ENCODE results near the gene MTA3.

The MTA3 gene

DNA sequence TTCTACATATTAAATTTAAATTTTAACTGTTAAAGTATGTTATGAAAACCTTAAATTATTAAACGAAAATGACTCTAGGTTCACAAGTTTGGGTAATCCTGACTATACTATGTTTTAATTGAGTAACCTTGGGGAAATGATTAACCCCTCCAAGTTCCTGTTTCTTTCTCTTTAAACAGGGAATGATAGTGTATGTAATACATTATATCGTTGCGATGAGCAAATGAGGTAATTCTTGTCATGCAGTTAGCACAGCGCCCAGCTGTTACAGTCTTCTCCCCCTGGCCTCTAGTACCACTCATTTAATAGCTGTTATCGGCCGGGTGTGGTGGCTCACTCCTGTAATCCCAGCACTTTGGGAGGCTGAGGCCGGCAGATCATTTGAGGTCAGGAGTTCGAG, 80.4 kb downstream of the MTA3 start:
- no peak for TF ChIP-seq CTCF (IDR thresholded peaks at IDR 0.05; ENCODE audit: low read depth, low read length, missing control alignments)
- no peak overlapping the region for H3K4me3 ChIP-seq (replicated peaks; ENCODE audit: low read depth, low read length)
- no peak for DNase-seq (ENCODE audit: extremely low read depth, low read depth)

- no peak overlapping the region for H3K4me3 ChIP-seq (replicated peaks; ENCODE audit: low read depth, low read length)
- DNase-seq (ENCODE audit: extremely low read depth, low read depth) = no peak
- no peak for TF ChIP-seq CTCF (IDR thresholded peaks at IDR 0.05; ENCODE audit: low read depth, low read length, missing control alignments)
These were observed 82.6 kb downstream of the MTA3 start for GRCh38 chr2:42651057-42651456.

DNA sequence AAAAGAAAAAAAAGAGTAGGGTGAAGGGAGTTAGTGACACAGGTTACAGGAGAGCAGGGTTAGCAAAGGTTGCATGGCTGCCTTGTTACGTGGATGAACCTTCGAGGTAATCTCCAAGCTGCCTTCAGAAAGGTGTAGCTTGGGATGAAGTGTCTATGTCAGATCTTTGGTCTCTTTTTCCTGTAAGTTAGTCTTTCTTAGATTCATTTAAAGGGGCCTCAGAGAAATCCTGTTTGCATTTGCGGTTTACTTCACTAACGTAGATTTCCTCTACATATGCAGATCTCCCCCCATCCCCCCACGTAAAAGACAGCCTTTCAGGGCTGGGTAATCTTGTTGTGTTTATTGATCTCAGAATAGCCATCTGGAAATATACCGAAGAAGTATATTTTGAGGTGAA, 83.7 kb downstream of the MTA3 start:
- no peak for TF ChIP-seq CTCF (IDR thresholded peaks at IDR 0.05; ENCODE audit: low read depth, low read length, missing control alignments)
- no peak for DNase-seq (ENCODE audit: extremely low read depth, low read depth)
- no peak overlapping the region for H3K4me3 ChIP-seq (replicated peaks; ENCODE audit: low read depth, low read length)

GRCh38 chr2:42653039-42653438, 84.6 kb downstream of the MTA3 start:
- no peak overlapping the region for H3K4me3 ChIP-seq (replicated peaks; ENCODE audit: low read depth, low read length)
- TF ChIP-seq CTCF (IDR thresholded peaks at IDR 0.05; ENCODE audit: low read depth, low read length, missing control alignments) = no peak
- DNase-seq (ENCODE audit: extremely low read depth, low read depth) = no peak

- TF ChIP-seq CTCF (IDR thresholded peaks at IDR 0.05; ENCODE audit: low read depth, low read length, missing control alignments) = no peak
- no peak for DNase-seq (ENCODE audit: extremely low read depth, low read depth)
- H3K4me3 ChIP-seq (replicated peaks; ENCODE audit: low read depth, low read length) = no peak overlapping the region
These were observed 85.5 kb downstream of the MTA3 start for GRCh38 chr2:42653908-42654445.

GRCh38 chr2:42658306-42658705, 89.9 kb downstream of the MTA3 start:
- TF ChIP-seq CTCF (IDR thresholded peaks at IDR 0.05; ENCODE audit: low read depth, low read length, missing control alignments) = no peak
- peak; percentile 19 for DNase-seq (ENCODE audit: extremely low read depth, low read depth)
- no peak overlapping the region for H3K4me3 ChIP-seq (replicated peaks; ENCODE audit: low read depth, low read length)

- TF ChIP-seq CTCF (IDR thresholded peaks at IDR 0.05; ENCODE audit: low read depth, low read length, missing control alignments) = no peak
- H3K4me3 ChIP-seq (replicated peaks; ENCODE audit: low read depth, low read length) = no peak overlapping the region
- DNase-seq (ENCODE audit: extremely low read depth, low read depth) = no peak
These were observed 91.2 kb downstream of the MTA3 start for GRCh38 chr2:42659609-42660008.
